ENCODE data around the gene LOXL3. TPM values are rescaled to one million over a fixed set of nuclear protein-coding genes. Genes with fewer than 3 reads are reported as not detected.
A peak's percentile ranks its signal among the peaks of the same experiment; 100 is the strongest.

The LOXL3 gene
- total RNA-seq, 2 experiments from 2014 or later, result 0.21 to 0.98 TPM

DNA sequence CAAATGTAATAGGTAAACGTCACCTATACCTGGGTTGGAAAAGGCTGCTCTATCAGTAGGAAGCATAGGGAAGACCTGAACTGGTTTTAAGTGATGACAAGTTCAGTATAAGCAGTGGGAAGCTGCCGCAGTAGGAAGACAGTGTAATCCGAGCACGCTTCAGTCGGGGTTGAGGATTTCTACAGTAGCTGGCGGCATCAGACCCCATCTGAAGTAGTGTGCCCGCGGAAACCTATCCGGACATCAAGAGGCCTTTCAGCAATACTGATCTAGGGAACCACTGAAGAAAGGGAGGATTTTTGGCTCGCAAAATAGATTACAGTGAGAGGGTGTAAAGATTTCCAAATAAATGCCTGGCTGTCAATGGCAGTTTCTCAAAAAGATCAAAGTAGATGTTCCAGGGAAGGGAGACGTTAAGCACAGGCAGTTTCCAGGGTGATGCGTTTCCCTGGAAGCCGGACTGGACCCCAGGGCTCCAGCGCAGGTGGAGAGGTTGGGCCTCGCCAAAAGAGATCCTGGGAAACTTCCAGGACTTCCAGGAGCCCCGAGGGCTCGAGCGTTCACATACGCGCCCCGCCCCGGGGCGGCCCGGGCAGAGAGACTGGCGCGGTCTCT lies 5.3 kb downstream of the LOXL3 start:
- Histone ChIP-seq H3K36me3 (ENCODE audit: insufficient read depth, low read length) (no peaks in the 10 kb centered on the region), H3K27ac (ENCODE audit: low read depth, low read length, poor library complexity, severe bottlenecking) (no peak overlapping the region), H3K79me2 (ENCODE audit: insufficient read depth, low read depth, low read length) (no peaks in the 10 kb centered on the region), H3K4me3 (ENCODE audit: low read depth, low read length, poor library complexity, severe bottlenecking) (no peak overlapping the region), H3K4me2 (ENCODE audit: low read length) (no peak overlapping the region), H4K20me1 (ENCODE audit: insufficient read depth, low read length) (no peaks in the 10 kb centered on the region), H3K4me1 (ENCODE audit: insufficient read depth, low read length, poor library complexity, severe bottlenecking) (peaks cover under 1% of the 10 kb centered on the region), H3K9me2 (ENCODE audit: insufficient read depth, low read length) (no peaks in the 10 kb centered on the region), H3K9me3 (ENCODE audit: low read length) (no peaks in the 10 kb centered on the region), H2AFZ (ENCODE audit: low read length) (no peak overlapping the region)
- intact Hi-C loops (cut with micrococcal nuclease; ENCODE audit: unreplicated experiment), result loop anchor here (5.0 kb wide), 1 partner anchor 39 kb away; no protein-coding TSS in a partner anchor
- ChIA-PET POLR2A (no interaction called here), CTCF (ENCODE audit: unreplicated experiment) (no interaction called here)
- no peak for TF ChIP-seq EZH2phosphoT487 (IDR thresholded peaks at IDR 0.05; ENCODE audit: borderline replicate concordance, low read depth, low read length)
- TF ChIP-seq, protein P1, sequence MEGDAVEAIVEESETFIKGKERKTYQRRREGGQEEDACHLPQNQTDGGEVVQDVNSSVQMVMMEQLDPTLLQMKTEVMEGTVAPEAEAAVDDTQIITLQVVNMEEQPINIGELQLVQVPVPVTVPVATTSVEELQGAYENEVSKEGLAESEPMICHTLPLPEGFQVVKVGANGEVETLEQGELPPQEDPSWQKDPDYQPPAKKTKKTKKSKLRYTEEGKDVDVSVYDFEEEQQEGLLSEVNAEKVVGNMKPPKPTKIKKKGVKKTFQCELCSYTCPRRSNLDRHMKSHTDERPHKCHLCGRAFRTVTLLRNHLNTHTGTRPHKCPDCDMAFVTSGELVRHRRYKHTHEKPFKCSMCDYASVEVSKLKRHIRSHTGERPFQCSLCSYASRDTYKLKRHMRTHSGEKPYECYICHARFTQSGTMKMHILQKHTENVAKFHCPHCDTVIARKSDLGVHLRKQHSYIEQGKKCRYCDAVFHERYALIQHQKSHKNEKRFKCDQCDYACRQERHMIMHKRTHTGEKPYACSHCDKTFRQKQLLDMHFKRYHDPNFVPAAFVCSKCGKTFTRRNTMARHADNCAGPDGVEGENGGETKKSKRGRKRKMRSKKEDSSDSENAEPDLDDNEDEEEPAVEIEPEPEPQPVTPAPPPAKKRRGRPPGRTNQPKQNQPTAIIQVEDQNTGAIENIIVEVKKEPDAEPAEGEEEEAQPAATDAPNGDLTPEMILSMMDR (conservative IDR thresholded peaks at IDR 0.05; ENCODE audit: low read length), result no peak
- BruUV-seq (replicated peaks), result no TSS peak
- no peak for DNase-seq (ENCODE audit: low spot score)

DNA sequence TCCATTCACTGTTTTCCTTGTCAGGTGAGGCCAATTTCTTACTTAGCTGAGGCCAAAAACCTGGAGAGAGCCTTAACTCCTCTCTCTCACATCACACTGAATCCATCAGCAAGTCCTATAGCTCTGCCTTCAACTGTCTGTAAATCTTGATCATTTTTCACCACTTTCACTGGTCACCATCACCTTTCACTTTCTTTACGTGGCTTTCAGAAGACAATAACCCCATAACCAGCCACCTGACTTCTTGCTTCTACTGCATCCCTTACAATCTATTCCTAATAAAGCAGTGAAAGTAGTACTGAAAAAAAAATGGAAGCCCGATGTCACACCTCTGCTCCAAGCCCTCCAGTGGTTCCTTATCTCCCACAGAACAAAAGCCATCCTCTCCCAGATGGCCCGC lies 7.7 kb downstream of the LOXL3 start:
- no peaks in the 10 kb centered on the region for H3K36me3 ChIP-seq (ENCODE audit: insufficient read depth, low read length)
- no peaks in the 10 kb centered on the region for H3K79me2 ChIP-seq (ENCODE audit: insufficient read depth, low read depth, low read length)
- H3K4me1 ChIP-seq (ENCODE audit: insufficient read depth, low read length, poor library complexity, severe bottlenecking), result no peaks in the 10 kb centered on the region
- no peak overlapping the region for H3K4me2 ChIP-seq (ENCODE audit: low read length)
- H3K4me3 ChIP-seq (ENCODE audit: low read depth, low read length, poor library complexity, severe bottlenecking), result no peak overlapping the region
- no peak for DNase-seq (ENCODE audit: low spot score)
- no TSS peak for BruUV-seq (replicated peaks)
- intact Hi-C loops (cut with micrococcal nuclease; ENCODE audit: unreplicated experiment), result loop anchor here (5.0 kb wide), 1 partner anchor 41 kb away; no protein-coding TSS in a partner anchor
- H3K27ac ChIP-seq (ENCODE audit: low read depth, low read length, poor library complexity, severe bottlenecking), result no peak overlapping the region
- ChIA-PET POLR2A (interaction anchor here (0.6 kb wide), 1 partner anchor 99 kb away, joined by 4 read pairs; no protein-coding TSS in a partner anchor), CTCF (ENCODE audit: unreplicated experiment) (no interaction called here)
- no peaks in the 10 kb centered on the region for H4K20me1 ChIP-seq (ENCODE audit: insufficient read depth, low read length)
- no peaks in the 10 kb centered on the region for H3K9me3 ChIP-seq (ENCODE audit: low read length)
- H2AFZ ChIP-seq (ENCODE audit: low read length), result no peak overlapping the region
- TF ChIP-seq, protein P1 (conservative IDR thresholded peaks at IDR 0.05; ENCODE audit: low read length), result no peak
- no peak for TF ChIP-seq EZH2phosphoT487 (IDR thresholded peaks at IDR 0.05; ENCODE audit: borderline replicate concordance, low read depth, low read length)
- H3K9me2 ChIP-seq (ENCODE audit: insufficient read depth, low read length), result no peaks in the 10 kb centered on the region

DNA sequence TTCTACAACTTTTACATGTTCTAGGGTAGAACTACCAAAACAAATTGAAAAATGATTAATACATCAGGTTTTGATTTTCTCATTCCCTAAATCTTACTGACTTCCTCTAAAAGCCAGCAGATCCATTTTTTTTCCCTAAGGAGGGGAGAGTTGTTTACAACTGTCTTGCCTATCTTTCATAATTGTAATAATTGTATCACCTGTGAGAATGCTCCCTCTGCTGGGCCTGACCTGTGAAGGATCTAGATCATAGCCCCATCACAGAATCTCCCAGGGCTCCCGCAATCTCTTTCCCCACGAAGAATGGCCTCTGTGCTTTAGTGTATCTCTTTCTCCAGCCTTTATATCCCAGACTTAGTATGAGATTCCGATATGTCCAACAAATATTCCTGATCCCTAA lies 9.1 kb downstream of the LOXL3 start:
- POLR2A ChIA-PET, result interaction anchor here (0.9 kb wide), 1 partner anchor 13 kb away, joined by 3 read pairs; no protein-coding TSS in a partner anchor
- peak; percentile 31 for DNase-seq (ENCODE audit: low spot score)
- no TSS peak for BruUV-seq (replicated peaks)

More for the DNA sequence above, 9.1 kb downstream of the LOXL3 start:
- Histone ChIP-seq H3K27ac (ENCODE audit: low read depth, low read length, poor library complexity, severe bottlenecking) (no peak overlapping the region), H3K79me2 (ENCODE audit: insufficient read depth, low read depth, low read length) (no peaks in the 10 kb centered on the region), H4K20me1 (ENCODE audit: insufficient read depth, low read length) (no peaks in the 10 kb centered on the region), H3K4me3 (ENCODE audit: low read depth, low read length, poor library complexity, severe bottlenecking) (no peak overlapping the region), H3K4me2 (ENCODE audit: low read length) (no peak overlapping the region), H3K9me3 (ENCODE audit: low read length) (no peaks in the 10 kb centered on the region), H3K4me1 (ENCODE audit: insufficient read depth, low read length, poor library complexity, severe bottlenecking) (no peaks in the 10 kb centered on the region), H2AFZ (ENCODE audit: low read length) (no peak overlapping the region), H3K36me3 (ENCODE audit: insufficient read depth, low read length) (no peaks in the 10 kb centered on the region), H3K9me2 (ENCODE audit: insufficient read depth, low read length) (no peaks in the 10 kb centered on the region)
- TF ChIP-seq, protein P1 (conservative IDR thresholded peaks at IDR 0.05; ENCODE audit: low read length), result peak; percentile 73
- TF ChIP-seq EZH2phosphoT487 (IDR thresholded peaks at IDR 0.05; ENCODE audit: borderline replicate concordance, low read depth, low read length), result no peak
- intact Hi-C loops (cut with micrococcal nuclease; ENCODE audit: unreplicated experiment), result loop anchor here (5.0 kb wide), 1 partner anchor 43 kb away; no protein-coding TSS in a partner anchor
- CTCF ChIA-PET (ENCODE audit: unreplicated experiment), result interaction anchor here (1.0 kb wide), 1 partner anchor 31 kb away, joined by 3 read pairs; no protein-coding TSS in a partner anchor
